ENCODE measurements around the gene PPOX.

Gene PPOX

GRCh38 chr1:161153682-161154337 is 12.4 kb upstream of the PPOX start, which contains the start of gene UFC1:
Gene UFC1, plus strand, starts transcription at chr1:161153978. Its CDS starts 20 bp downstream, at chr1:161153998.
- peak; percentile 90 to 94 for DNase-seq

GRCh38 chr1:161157867-161158266 is 8.4 kb upstream of the PPOX start:
- DNase-seq, result no peak

- DNase-seq, result no peak
Measured at GRCh38 chr1:161158316-161159010, 7.8 kb upstream of the PPOX start.

GRCh38 chr1:161159087-161159912 is 6.9 kb upstream of the PPOX start, which contains the start of gene USP21:
Gene USP21, plus strand, starts transcription at chr1:161159500. Its CDS starts 1,141 bp downstream, at chr1:161160641.
- peak; percentile 90 to 93 for DNase-seq

- no peak for DNase-seq
Measured at GRCh38 chr1:161159913-161160243, 6.3 kb upstream of the PPOX start.

GRCh38 chr1:161160671-161161145 is 5.5 kb upstream of the PPOX start:
- no peak for DNase-seq

GRCh38 chr1:161161652-161162051 is 4.6 kb upstream of the PPOX start:
- DNase-seq, result no peak

GRCh38 chr1:161162052-161162451 is 4.2 kb upstream of the PPOX start:
- DNase-seq, result no peak

GRCh38 chr1:161162806-161163205 is 3.4 kb upstream of the PPOX start:
- no peak for DNase-seq

- no peak for DNase-seq
Measured at GRCh38 chr1:161163793-161164192, 2.4 kb upstream of the PPOX start.

GRCh38 chr1:161164901-161165610 is 1.2 kb upstream of the PPOX start:
- DNase-seq, result no peak

GRCh38 chr1:161166669-161167548 is 683 bp downstream of the PPOX start:
- peak; percentile 21 to 48 for DNase-seq

GRCh38 chr1:161168906-161169305 is 2.7 kb downstream of the PPOX start:
- DNase-seq, result no peak

GRCh38 chr1:161171191-161171590 is 5.0 kb downstream of the PPOX start:
- peak; percentile 7 to 23 for DNase-seq

- DNase-seq, result no peak
Measured at GRCh38 chr1:161171696-161172095, 5.5 kb downstream of the PPOX start.

- no peak for DNase-seq
Measured at GRCh38 chr1:161172349-161172748, 6.1 kb downstream of the PPOX start.

- no peak for DNase-seq
Measured at GRCh38 chr1:161172776-161173376, 6.7 kb downstream of the PPOX start.

GRCh38 chr1:161173711-161174110 is 7.5 kb downstream of the PPOX start:
- DNase-seq, result no peak

- no peak for DNase-seq
Measured at GRCh38 chr1:161174911-161175310, 8.7 kb downstream of the PPOX start.

- DNase-seq, result no peak
Measured at GRCh38 chr1:161175771-161176453, 9.7 kb downstream of the PPOX start.
